GM12878 (cell line): Measurements from ENCODE around the gene ENDOD1. TPM values are rescaled to one million over a fixed set of nuclear protein-coding genes. Genes with fewer than 3 reads are reported as not detected.

Source experiments
- ATAC-seq: fragments of 200-7000 bp; cut with Tn5 transposase; 3 replicates; pipeline ENCODE4 v1.9.1; 2020; ENCODE audit warnings: mild to moderate bottlenecking, moderate library complexity
- BruUV-seq: library from RNA; stranded (reverse); fragments of 400-500 nt; replicated peaks from 2 replicates; lab custom pipeline; 2021; lab: Mats Ljungman, UMichigan
- CTCF ChIA-PET: fragments of 300-600 bp; sonication (Branson Sonifier 250); formaldehyde crosslinking; extraction: SDS; loops from one replicate; lab custom pipeline; 2021; ENCODE audit warnings: inconsistent platforms; lab: Yijun Ruan, JAX
- POLR2A ChIA-PET: fragments of 350-600 bp; formaldehyde crosslinking; extraction: SDS; loops from one replicate; lab custom pipeline; 2021; ENCODE audit warnings: inconsistent platforms; lab: Charles Lee
- RAD21 ChIA-PET: fragments of 300-600 bp; sonication (Branson Sonifier 250); formaldehyde crosslinking; loops from one replicate; lab custom pipeline; 2023; ENCODE audit warnings: antibody characterized with exemption; ENCODE audit not compliant: unreplicated experiment; lab: Charles Lee
- SMC1A ChIA-PET: fragments of 300-600 bp; sonication (Branson Sonifier 250); formaldehyde crosslinking; loops from one replicate; lab custom pipeline; 2023; ENCODE audit not compliant: unreplicated experiment, uncharacterized antibody; lab: Charles Lee
- DNase-seq: peaks from one replicate; pipeline ENCODE4 v3.0.0-alpha.2; 2011; ENCODE audit warnings: low read depth, low spot score
- FAIRE-seq: peaks from 3 replicates; lab custom pipeline; 2011; peaks lifted over from hg19 to GRCh38; lab: Jason Lieb, UNC
- H2AFZ ChIP-seq: 2 replicates; pipeline ENCODE4 v1.6.0; 2011; ENCODE audit warnings: low read depth, low read length, control low read depth; ENCODE audit not compliant: control insufficient read depth
- H3K27ac ChIP-seq: 2 replicates; pipeline ENCODE4 v1.5.1; 2011; ENCODE audit warnings: control low read depth; ENCODE audit not compliant: control insufficient read depth, insufficient read depth
- H3K27me3 ChIP-seq, 2 experiments: replicated peaks in 1 of 2; 2 replicates each; pipeline versions ENCODE4 v1.6.0 to v1.6.1; 2011; ENCODE audit warnings: low read length in 1 of 2; ENCODE audit not compliant: control insufficient read depth in 2 of 2, insufficient read depth in 2 of 2
- H3K36me3 ChIP-seq, 2 experiments: 2 replicates each; pipeline ENCODE4 v1.5.1; 2011; ENCODE audit warnings: low read length in 1 of 2; ENCODE audit not compliant: control insufficient read depth in 2 of 2, insufficient read depth in 2 of 2
- H3K4me1 ChIP-seq: 2 replicates; pipeline ENCODE4 v1.6.1; 2011; ENCODE audit warnings: mild to moderate bottlenecking, low read length, moderate library complexity, mixed read lengths; ENCODE audit not compliant: control insufficient read depth, insufficient read depth
- H3K4me2 ChIP-seq: 2 replicates; pipeline ENCODE4 v1.6.0; 2011; ENCODE audit warnings: control low read depth; ENCODE audit not compliant: control insufficient read depth, insufficient read depth
- H3K4me3 ChIP-seq: fragments of 200-600 bp; sonication (generic); 2 replicates; pipeline ENCODE4 v1.5.1; 2016
- H3K79me2 ChIP-seq: 2 replicates; pipeline ENCODE4 v1.6.0; 2011; ENCODE audit warnings: low read length; ENCODE audit not compliant: control insufficient read depth, insufficient read depth
- H3K9ac ChIP-seq: 2 replicates; pipeline ENCODE4 v1.8.0; 2011; ENCODE audit warnings: low read length, control low read depth, mixed read lengths; ENCODE audit not compliant: control insufficient read depth, insufficient read depth
- H3K9me3 ChIP-seq: replicated peaks from 3 replicates; pipeline ENCODE4 v1.5.1; 2011; ENCODE audit warnings: mild to moderate bottlenecking, low read length; ENCODE audit not compliant: control insufficient read depth, insufficient read depth
- H4K20me1 ChIP-seq: 2 replicates; pipeline ENCODE4 v1.6.0; 2011; ENCODE audit not compliant: control insufficient read depth, insufficient read depth
- ATF7 ChIP-seq: fragments of 450-650 bp; IDR thresholded peaks from 2 replicates; pipeline ENCODE4 v1.6.1; 2016; ENCODE audit warnings: low read depth, mild to moderate bottlenecking
- BHLHE40 ChIP-seq, 2 experiments: fragments of 450-650 bp in 1 of 2; IDR thresholded peaks; 2 replicates each; pipeline ENCODE4 v1.6.1; 2011 to 2017; ENCODE audit warnings: low read depth in 2 of 2, borderline replicate concordance in 1 of 2, improper control_type of control experiment in 1 of 2, low read length in 1 of 2, mild to moderate bottlenecking in 1 of 2
- CHD1 ChIP-seq: IDR thresholded peaks from 2 replicates; pipeline ENCODE4 v1.6.1; 2012; ENCODE audit warnings: low read depth, low read length, improper control_type of control experiment
- DPF2 ChIP-seq: fragments of 450-650 bp; IDR thresholded peaks from 2 replicates; pipeline ENCODE4 v1.6.1; 2017; ENCODE audit warnings: mild to moderate bottlenecking
- EP300 ChIP-seq, 2 experiments: fragments of 150-350 bp in 1 of 2; IDR thresholded peaks; 2 replicates each; pipeline ENCODE4 v1.6.1; 2011 to 2012; ENCODE audit warnings: low read depth in 2 of 2, low read length in 2 of 2, borderline replicate concordance in 1 of 2, improper control_type of control experiment in 1 of 2, inconsistent platforms in 1 of 2; ENCODE audit not compliant: control insufficient read depth in 1 of 2
- IRF5 ChIP-seq: fragments of 450-650 bp; IDR thresholded peaks from 2 replicates; pipeline ENCODE4 v1.6.1; 2017; ENCODE audit warnings: borderline replicate concordance
- PAX8 ChIP-seq: fragments of 450-650 bp; IDR thresholded peaks from 2 replicates; pipeline ENCODE4 v1.6.1; 2017; ENCODE audit warnings: mild to moderate bottlenecking, moderate library complexity
- POLR2AphosphoS5 ChIP-seq: IDR thresholded peaks from 2 replicates; pipeline ENCODE4 v1.6.1; 2011; ENCODE audit warnings: mild to moderate bottlenecking, low read length, inconsistent platforms
- SMARCA5 ChIP-seq: fragments of 450-650 bp; IDR thresholded peaks from 2 replicates; pipeline ENCODE4 v1.6.1; 2017; ENCODE audit warnings: mild to moderate bottlenecking
- TBL1XR1 ChIP-seq: IDR thresholded peaks from 2 replicates; pipeline ENCODE4 v1.6.1; 2012; ENCODE audit warnings: low read depth, low read length, improper control_type of control experiment
- ZNF384 ChIP-seq: IDR thresholded peaks from 2 replicates; pipeline ENCODE4 v1.6.1; 2012; ENCODE audit warnings: low read depth, mild to moderate bottlenecking, low read length, improper control_type of control experiment, borderline replicate concordance
- WGBS: methylation state at CpG from one replicate; pipeline ENCODE4 v1.1.6; 2016; ENCODE audit warnings: low lambda C conversion rate; ENCODE audit not compliant: insufficient replicate concordance, insufficient coverage; ENCODE audit errors: missing lambda C conversion rate; 5-methylcytosine and 5-hydroxymethylcytosine counted together
- in situ Hi-C: fragments of 300-500 bp; cut with MboI; formaldehyde crosslinking; loops from 9 replicates; pipeline ENCODE4 v1.14.3; 2018; ENCODE audit warnings: mixed read lengths
- intact Hi-C: fragments of 100-400 bp; cut with micrococcal nuclease; formaldehyde crosslinking; loops from one replicate; pipeline ENCODE4 v1.14.2; 2022; ENCODE audit not compliant: unreplicated experiment
- polyA plus RNA-seq, 11 experiments: library from polyadenylated mRNA; depleted of rRNA in 4 of 11; unstranded in 6 of 11; stranded (reverse) in 5 of 11; fragments of >200 nt; fragmentation: Nextera tagmentation in 4 of 11; fragmentation: Illumina TruSeq in 1 of 11; extraction: Ambion mirVana in 4 of 11; extraction: Trizol in 1 of 11; gene quantifications; 1 replicate in 1 of 11; 2 replicates in 10 of 11; pipeline versions ENCODE4 v1.2.1 to v1.2.3, GENCODE V29; 2011 to 2016; ENCODE audit warnings: inconsistent platforms in 2 of 11, missing spikeins in 2 of 11, low read depth in 1 of 11
- total RNA-seq, 4 experiments: library from RNA; depleted of rRNA in 3 of 4; stranded (reverse); fragments of >200 nt in 3 of 4; fragmentation: Illumina TruSeq in 1 of 4; extraction: Trizol in 1 of 4; gene quantifications; 2 replicates each; pipeline versions ENCODE4 v1.2.1 to v1.2.3, GENCODE V29; 2013 to 2021

ENDOD1 gene
- total and polyA plus RNA-seq, 10 of the 15 experiments (the other 5 are each of a cell fraction or from before 2014, with no cell fraction given): 6.0 to 30.0 (median 12.1) TPM

GRCh38 chr11:95132956-95133355, 43.3 kb downstream of the ENDOD1 start:
- ChIA-PET CTCF (interaction anchor here (1.0 to 1.8 kb wide), 2 partner anchors 40 to 64 kb away, joined by 3 to 5 read pairs; no protein-coding TSS in a partner anchor), RAD21 (interaction anchor here (0.8 to 1.4 kb wide), 2 partner anchors 62 to 65 kb away, joined by 3 read pairs; no protein-coding TSS in a partner anchor), POLR2A (interaction anchor here (1.2 kb wide), 1 partner anchor 40 kb away, joined by 3 read pairs; no protein-coding TSS in a partner anchor), SMC1A (interaction anchor here (1.0 kb wide), 1 partner anchor 66 kb away, joined by 5 read pairs; the partner anchor contains the start of gene SRSF8)
- no peak overlapping the region for H3K4me2 ChIP-seq
- DNase-seq (no peak), ATAC-seq (no peak), FAIRE-seq (no peak)
- no peaks in the 10 kb centered on the region for H3K4me1 ChIP-seq
- no peaks in the 10 kb centered on the region for H3K27me3 ChIP-seq
- no peak overlapping the region for H2AFZ ChIP-seq
- in situ Hi-C loops (no loop called here), intact Hi-C loops (no loop called here)
- no peak overlapping the region for H3K27ac ChIP-seq
- no peaks in the 10 kb centered on the region for H4K20me1 ChIP-seq
- BruUV-seq: no TSS peak
- H3K79me2 ChIP-seq: no peaks in the 10 kb centered on the region
- no peaks in the 10 kb centered on the region; a peak in 2 of 4 replicates for H3K36me3 ChIP-seq
- H3K9ac ChIP-seq: no peak overlapping the region
- no peaks in the 10 kb centered on the region for H3K9me3 ChIP-seq
- H3K4me3 ChIP-seq: no peak overlapping the region
- WGBS: 61% methylated on average over 2 of the region's 2 CpGs
- no peak for TF ChIP-seq EP300 (IDR thresholded peaks at IDR 0.05; ENCODE audit: borderline replicate concordance in 1 of 2, control insufficient read depth in 1 of 2, low read depth in 2 of 2, low read length in 2 of 2)
- no peak for TF ChIP-seq BHLHE40 (IDR thresholded peaks at IDR 0.05; ENCODE audit: borderline replicate concordance in 1 of 2, low read depth in 2 of 2, low read length in 1 of 2)
- no peak for TF ChIP-seq ATF7
- TF ChIP-seq DPF2: no peak
- no peak for TF ChIP-seq PAX8
- TF ChIP-seq CHD1: no peak
- no peak for TF ChIP-seq ZNF384
- no peak for TF ChIP-seq TBL1XR1
- TF ChIP-seq POLR2AphosphoS5: no peak
- TF ChIP-seq SMARCA5: no peak
- TF ChIP-seq IRF5: no peak
